Measurements from ENCODE around the gene CNKSR3.

DNA sequence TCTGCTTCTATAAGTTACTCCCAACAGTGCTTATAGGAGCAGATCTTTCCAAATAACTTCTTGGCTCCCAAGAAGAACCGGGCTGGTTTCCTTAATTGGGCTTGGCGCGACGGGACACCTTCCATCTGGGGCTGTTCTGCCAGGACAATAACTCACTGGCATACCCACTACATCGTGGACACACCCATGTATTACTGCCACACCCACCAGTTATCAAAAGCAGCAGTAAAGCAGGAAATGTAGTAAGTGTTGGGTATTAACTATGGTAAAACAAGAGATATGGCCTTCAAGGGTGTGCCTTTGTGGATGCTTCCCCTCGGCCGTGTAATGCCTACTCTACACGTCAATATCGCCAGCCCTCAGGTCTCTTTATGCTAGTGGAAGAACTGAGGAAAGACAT, 24.7 kb downstream of the CNKSR3 start:
- TF ChIP-seq, protein P1, sequence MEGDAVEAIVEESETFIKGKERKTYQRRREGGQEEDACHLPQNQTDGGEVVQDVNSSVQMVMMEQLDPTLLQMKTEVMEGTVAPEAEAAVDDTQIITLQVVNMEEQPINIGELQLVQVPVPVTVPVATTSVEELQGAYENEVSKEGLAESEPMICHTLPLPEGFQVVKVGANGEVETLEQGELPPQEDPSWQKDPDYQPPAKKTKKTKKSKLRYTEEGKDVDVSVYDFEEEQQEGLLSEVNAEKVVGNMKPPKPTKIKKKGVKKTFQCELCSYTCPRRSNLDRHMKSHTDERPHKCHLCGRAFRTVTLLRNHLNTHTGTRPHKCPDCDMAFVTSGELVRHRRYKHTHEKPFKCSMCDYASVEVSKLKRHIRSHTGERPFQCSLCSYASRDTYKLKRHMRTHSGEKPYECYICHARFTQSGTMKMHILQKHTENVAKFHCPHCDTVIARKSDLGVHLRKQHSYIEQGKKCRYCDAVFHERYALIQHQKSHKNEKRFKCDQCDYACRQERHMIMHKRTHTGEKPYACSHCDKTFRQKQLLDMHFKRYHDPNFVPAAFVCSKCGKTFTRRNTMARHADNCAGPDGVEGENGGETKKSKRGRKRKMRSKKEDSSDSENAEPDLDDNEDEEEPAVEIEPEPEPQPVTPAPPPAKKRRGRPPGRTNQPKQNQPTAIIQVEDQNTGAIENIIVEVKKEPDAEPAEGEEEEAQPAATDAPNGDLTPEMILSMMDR (IDR thresholded peaks at IDR 0.05; ENCODE audit: low read length), result no peak
- no peak for TF ChIP-seq EZH2 (IDR thresholded peaks at IDR 0.05; ENCODE audit: borderline replicate concordance, low read length)
